GM21360 (cell line): ENCODE results near the gene SPATA2.
"Not testable (repeated sequence)": the region's sequence is repeated elsewhere in the genome, so short reads cannot be mapped to it uniquely, and the experiment has no call there.

Source experiments
- ATAC-seq: cut with Tn5 transposase; IDR thresholded peaks from one replicate; pipeline ENCODE4 v1.9.1; 2021; ENCODE audit warnings: mild to moderate bottlenecking, moderate library complexity; ENCODE audit not compliant: unreplicated experiment

SPATA2 gene

GRCh38 chr20:49915380-49916145, at the start of gene SPATA2:
Gene SPATA2, minus strand, starts transcription at chr20:49915529. Its CDS starts 7,039 bp downstream, at chr20:49908490.
- peak; percentile 81 for ATAC-seq

- ATAC-seq, result no peak
Measured at GRCh38 chr20:49961413-49961812, 46.1 kb upstream of the SPATA2 start.

DNA sequence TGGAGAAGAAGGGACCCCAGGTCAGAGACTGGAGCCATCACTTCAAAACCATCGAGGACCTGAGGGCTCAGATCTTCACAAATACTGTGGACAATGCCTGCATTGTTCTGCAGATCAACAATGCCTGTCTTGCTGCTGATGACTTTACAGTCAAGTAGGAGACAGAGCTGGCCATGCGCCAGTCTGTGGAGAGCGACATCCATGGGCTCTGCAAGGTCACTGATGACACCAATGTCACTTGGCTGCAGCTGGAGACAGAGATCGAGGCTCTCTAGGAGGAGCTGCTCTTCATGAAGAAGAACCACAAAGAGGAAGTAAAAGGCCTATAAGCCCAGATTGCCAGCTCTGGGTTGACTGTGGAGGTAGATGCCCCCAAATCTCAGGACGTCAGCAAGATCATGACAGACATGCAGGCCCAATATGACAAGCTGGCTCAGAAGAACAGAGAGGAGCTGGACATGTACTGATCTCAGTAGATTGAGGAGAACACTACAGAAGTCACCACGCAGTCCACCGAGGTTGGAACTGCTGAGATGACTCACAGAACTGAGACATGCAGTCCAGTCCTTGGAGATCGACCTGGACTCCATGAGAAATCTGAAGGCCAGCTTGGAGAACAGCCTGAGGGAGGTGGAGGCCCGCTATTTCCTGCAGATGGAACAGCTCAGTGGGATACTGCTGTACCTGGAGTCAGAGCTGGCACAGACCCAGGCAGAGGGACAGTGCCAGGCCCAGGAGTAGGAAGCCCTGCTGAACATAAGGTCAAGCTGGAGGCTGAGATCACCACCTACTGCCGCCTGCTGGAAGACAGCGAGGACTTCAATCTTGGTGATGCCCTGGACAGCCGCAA, 42.0 kb upstream of the SPATA2 start:
- ATAC-seq, result not testable (repeated sequence)

DNA sequence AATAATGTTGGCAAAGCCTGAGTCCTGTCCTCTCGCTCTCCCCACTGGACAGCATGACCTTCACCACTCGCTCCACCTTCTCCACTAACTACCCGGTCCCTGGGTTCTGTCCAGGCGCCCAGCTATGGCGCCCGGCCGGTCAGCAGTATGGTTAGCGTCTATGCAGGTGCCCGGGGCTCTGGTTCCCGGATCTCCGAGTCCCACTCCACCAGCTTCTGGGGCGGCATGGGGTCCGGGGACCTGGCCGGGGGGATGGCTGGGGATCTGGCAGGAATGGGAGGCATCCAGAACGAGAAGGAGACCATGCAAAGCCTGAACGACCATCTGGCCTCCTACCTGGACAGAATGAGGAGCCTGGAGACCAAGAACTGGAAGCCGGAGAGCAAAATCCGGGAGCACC, 41.4 kb upstream of the SPATA2 start:
- no peak for ATAC-seq

- ATAC-seq, result not testable (repeated sequence)
Measured at GRCh38 chr20:49955830-49956396, 40.6 kb upstream of the SPATA2 start.

GRCh38 chr20:49955167-49955566, 39.8 kb upstream of the SPATA2 start:
- ATAC-seq, result no peak

DNA sequence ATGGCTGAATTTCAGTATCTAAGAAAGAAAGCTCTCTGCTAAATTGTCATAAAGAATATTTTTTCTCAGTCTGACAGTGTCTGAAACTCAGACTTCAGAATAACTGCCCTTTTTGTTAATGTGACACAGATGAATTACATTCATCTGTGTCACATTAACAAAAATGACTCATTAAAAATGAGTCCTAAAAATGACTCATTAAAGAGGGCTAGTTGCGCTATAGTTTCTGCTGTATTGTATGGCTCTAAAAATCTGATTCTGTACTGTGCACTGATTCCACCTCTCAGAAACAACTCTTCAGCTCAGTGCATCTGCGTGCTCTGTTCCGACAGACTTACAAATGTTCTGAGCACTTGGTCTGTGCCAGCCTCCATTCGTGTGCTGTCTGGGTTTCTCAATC, 35.8 kb upstream of the SPATA2 start:
- ATAC-seq, result no peak

DNA sequence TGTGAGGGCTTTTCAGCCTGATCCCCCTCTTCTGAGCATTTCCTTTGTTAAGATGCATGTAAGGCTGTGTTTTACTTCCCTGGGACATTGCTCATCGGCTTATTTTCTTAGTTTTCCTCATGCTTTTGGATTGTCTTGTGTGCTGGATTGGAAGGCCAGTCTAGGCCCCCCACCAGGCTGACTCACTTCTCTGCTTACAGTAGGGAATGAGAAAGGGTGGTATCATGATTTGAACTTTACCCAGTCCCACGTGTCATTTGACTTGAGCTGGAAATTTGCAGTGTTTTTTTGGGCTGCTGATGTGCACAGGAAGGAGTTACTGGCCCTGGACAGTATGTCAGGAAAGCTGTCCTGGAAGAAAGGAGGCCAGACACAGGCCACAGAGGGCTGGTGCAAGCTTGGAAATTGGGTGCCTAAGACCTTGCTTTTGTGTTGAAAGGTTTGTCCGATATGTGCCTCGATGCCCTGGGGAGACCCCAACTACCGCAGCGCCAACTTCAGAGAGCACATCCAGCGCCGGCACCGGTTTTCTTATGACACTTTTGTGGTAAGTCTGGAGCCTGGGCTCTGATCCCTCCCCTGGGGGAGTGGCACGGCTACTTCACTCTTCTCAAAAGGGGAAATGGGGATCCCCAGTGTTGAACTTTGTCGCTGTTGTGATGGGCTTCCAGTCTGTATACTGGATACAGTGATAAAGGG, 33.6 kb upstream of the SPATA2 start:
- ATAC-seq, result no peak

GRCh38 chr20:49948178-49948577, 32.8 kb upstream of the SPATA2 start:
- ATAC-seq, result no peak

DNA sequence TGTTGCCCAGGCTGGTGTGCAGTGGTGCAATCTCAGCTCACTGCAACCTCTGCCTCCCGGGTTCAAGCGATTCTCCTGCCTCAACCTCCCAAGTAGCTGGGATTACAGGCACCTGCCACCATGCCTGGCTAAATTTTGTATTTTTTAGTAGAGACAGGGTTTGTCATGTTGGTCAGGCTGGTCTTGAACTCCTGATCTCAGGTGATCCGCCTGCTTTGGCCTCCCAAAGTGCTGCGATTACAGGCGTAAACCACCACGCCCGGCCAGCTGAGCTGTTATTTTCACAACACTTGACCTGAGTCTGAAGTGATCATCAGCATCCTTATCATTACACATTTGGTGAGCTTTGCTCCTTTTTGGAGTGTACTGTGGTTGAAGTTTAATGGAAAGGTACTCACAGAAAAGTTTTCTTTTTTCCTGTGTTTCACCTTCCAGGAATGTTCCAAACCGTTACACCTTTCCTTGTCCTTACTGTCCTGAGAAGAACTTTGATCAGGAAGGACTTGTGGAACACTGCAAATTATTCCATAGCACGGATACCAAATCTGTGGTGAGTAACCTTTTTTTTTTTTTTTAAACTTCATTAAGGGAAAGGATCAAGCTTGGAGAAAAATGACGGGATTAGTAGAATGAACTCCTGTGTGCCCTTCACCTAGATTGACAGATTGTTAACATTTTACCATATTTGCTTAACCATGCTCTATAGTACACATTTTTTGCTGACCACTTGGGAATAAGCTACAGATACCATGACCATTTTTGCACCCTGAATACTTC, 30.6 kb upstream of the SPATA2 start:
- no peak for ATAC-seq

GRCh38 chr20:49945306-49945700, 30.0 kb upstream of the SPATA2 start:
- no peak for ATAC-seq

DNA sequence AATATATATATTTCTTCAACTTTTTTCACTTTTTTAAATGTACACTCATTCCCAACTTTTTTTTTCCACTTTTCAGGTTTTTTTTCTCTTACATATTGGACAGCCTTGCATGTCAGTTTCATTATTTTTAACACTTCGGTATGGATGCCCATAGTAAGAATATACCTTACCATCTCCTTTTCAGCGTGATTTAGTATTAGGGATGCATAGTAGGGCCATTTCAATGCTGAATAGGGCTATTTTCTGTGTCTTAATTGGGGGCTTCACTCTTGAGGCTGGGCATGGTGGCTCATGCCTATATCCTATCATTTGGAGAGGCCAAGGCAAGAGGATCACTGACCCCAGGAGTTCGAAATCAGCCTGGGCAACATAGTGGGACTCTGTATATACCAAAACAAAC, 27.6 kb upstream of the SPATA2 start:
- ATAC-seq, result no peak

DNA sequence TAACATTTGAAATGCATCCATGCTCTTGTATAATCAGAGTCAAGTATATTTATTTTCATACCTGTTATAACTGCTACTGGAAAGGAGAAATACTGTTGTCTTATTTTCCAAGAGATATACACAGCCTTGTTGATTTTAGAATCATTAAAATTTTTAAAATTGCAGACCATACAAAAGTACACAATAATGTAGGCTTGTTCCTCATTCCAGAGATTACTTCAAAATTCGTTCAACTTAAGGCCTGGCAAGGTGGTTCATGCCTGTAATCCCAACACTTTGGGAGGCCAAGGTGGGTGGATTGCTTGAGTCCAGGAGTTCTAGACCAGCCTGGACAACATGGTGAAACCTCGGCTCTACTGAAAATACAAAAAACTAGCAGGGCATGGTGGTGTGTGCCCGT, 27.0 kb upstream of the SPATA2 start:
- no peak for ATAC-seq

DNA sequence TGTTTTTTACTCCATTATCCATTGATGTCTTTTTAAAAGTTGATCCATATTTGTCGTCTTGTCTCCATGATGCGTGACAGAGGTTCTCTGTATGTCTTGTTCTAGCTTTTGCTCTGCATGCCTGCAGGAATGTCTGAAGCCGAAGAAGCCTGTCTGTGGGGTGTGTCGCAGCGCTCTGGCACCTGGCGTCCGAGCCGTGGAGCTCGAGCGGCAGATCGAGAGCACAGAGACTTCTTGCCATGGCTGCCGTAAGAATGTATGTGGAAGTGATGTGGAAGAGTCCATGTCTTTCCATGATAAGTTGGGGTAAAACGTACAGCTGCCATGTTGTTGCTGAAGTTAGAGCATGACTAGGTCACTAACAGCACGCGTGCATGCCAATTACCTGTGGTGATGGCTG, 26.1 kb upstream of the SPATA2 start:
- no peak for ATAC-seq

DNA sequence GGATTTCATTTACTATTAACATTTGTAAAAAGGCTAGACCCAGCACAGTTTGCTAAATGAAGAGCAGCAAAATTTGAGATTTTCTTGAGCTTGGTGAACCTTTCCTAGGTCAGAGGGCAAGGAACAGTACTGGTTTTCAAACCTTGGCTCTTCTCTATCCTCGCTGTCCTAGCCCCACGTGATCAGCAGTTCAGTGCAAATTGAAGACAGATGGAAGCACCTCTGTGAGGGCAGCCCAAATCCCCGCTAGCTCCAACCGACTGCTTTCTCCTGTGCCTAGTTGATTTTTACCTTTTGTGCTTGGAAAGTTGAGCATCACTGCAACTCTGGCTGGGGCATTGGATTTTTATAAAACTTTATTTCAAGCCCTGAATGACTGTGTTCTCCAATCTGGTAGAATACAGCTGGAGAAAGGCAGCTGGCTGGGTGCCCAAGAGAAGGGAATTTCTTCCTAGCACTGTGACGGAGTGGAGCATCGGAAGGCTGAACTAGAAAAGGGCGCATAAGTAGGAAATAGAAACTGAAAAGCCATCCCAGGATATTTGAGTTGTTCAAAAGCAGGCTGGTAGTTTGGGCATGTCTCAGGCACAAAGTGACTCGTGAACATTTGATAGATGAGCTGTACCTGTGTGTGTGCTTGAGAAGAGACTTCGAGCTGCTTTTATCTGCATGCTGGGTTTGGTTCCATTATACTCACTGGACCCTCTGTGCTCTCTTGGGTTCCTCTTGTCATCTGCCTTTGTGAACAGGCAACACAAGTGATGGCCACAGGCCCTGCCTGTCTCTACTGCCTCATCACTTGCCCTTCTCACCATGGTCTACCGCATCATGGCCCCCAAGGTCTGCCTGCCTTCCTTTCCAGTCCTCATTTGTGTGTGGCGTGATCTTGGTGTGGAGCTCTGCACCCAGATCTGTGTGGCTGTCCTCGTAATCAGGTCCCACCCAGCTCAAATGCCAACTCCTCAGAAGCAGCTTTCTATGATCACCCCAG, 23.1 kb upstream of the SPATA2 start:
- ATAC-seq, result no peak

- no peak for ATAC-seq
Measured at GRCh38 chr20:49937027-49937929, 21.9 kb upstream of the SPATA2 start.

- ATAC-seq, result peak; percentile 62
Measured at GRCh38 chr20:49936153-49937026, 21.1 kb upstream of the SPATA2 start, which contains the start of gene RNF114. Gene RNF114, plus strand, starts transcription at chr20:49936397. Its CDS starts 16 bp downstream, at chr20:49936413.
